Activated naive CD8-positive, alpha-beta T cell treated with anti-CD3 and anti-CD28 coated beads, Interleukin-2, amount 10 ng/mL, durations not matched to agents 7 days and 5 days (primary cell): ENCODE measurements around the gene FMNL3. TPM values are rescaled to one million over a fixed set of nuclear protein-coding genes. Genes with fewer than 3 reads are reported as not detected.
"Not testable (repeated sequence)": the region's sequence is repeated elsewhere in the genome, so short reads cannot be mapped to it uniquely, and the experiment has no call there.

Experiments
- ATAC-seq: fragments of 150-1000 bp; cut with Tn5 transposase; one replicate; pipeline ENCODE4 v1.10.0; 2021; ENCODE audit warnings: low read depth, moderate library complexity
- POLR2A ChIA-PET: fragments of 350-600 bp; sonication (Branson Sonifier 250); formaldehyde crosslinking; loops from one replicate; lab custom pipeline; 2021; ENCODE audit warnings: antibody characterized with exemption; lab: Charles Lee
- DNase-seq: peaks from one replicate; pipeline ENCODE4 v3.0.0; 2021
- H3K27ac Mint-ChIP-seq: one replicate; pipeline ENCODE4 v1.8.0; 2022; ENCODE audit warnings: mild to moderate bottlenecking, mixed read lengths
- H3K27me3 Mint-ChIP-seq: one replicate; pipeline ENCODE4 v1.8.0; 2022; ENCODE audit warnings: mild to moderate bottlenecking, moderate library complexity, mixed read lengths
- H3K36me3 Mint-ChIP-seq: one replicate; pipeline ENCODE4 v1.8.0; 2021; ENCODE audit warnings: mild to moderate bottlenecking, mixed read lengths
- H3K4me1 Mint-ChIP-seq: one replicate; pipeline ENCODE4 v1.8.0; 2021; ENCODE audit warnings: mixed read lengths
- H3K4me3 Mint-ChIP-seq: one replicate; pipeline ENCODE4 v1.8.0; 2022; ENCODE audit warnings: mild to moderate bottlenecking, moderate library complexity, mixed read lengths
- H3K9me3 Mint-ChIP-seq: one replicate; pipeline ENCODE4 v1.8.0; 2021; ENCODE audit warnings: mixed read lengths
- total RNA-seq, 2 experiments: library from RNA; stranded (reverse); gene quantifications; one replicate each; pipeline ENCODE4 v1.2.3, GENCODE V29; 2021

Gene FMNL3
- total RNA-seq, 2 experiments from 2014 or later, result 43.5 to 43.8 TPM

- H3K9me3 Mint-ChIP-seq, result no peaks in the 10 kb centered on the region
- peaks cover 21% of the 10 kb centered on the region for H3K4me1 Mint-ChIP-seq
- ATAC-seq (no peak), DNase-seq (no peak)
- POLR2A ChIA-PET, result no interaction called here
- H3K27ac Mint-ChIP-seq, result no peak overlapping the region
- no peak overlapping the region for H3K4me3 Mint-ChIP-seq
- H3K36me3 Mint-ChIP-seq, result no peaks in the 10 kb centered on the region
- H3K27me3 Mint-ChIP-seq, result peaks cover 4% of the 10 kb centered on the region
Observed at GRCh38 chr12:49626169-49626835, 80.9 kb downstream of the FMNL3 start.

- POLR2A ChIA-PET, result no interaction called here
- Mint-ChIP-seq H3K4me1 (peaks cover 23% of the 10 kb centered on the region), H3K4me3 (peak overlapping the region; percentile 35), H3K9me3 (no peaks in the 10 kb centered on the region), H3K27ac (no peak overlapping the region), H3K27me3 (peaks cover 15% of the 10 kb centered on the region), H3K36me3 (no peaks in the 10 kb centered on the region)
- DNase-seq (no peak), ATAC-seq (no peak)
Observed at GRCh38 chr12:49624921-49625577, 82.2 kb downstream of the FMNL3 start.

GRCh38 chr12:49623142-49623904, 83.9 kb downstream of the FMNL3 start, which contains the start of gene PRPF40B:
TSS of gene PRPF40B (plus strand) at chr12:49623561. CDS start at chr12:49623591, 30 bp downstream.
- DNase-seq (peak; percentile 92), ATAC-seq (peak; percentile 83)
- peaks cover 28% of the 10 kb centered on the region for H3K27me3 Mint-ChIP-seq
- H3K4me3 Mint-ChIP-seq, result peak within 1 kb of the TSS; percentile 85
- H3K4me1 Mint-ChIP-seq, result peaks cover 23% of the 10 kb centered on the region
- H3K9me3 Mint-ChIP-seq, result no peaks in the 10 kb centered on the region
- H3K27ac Mint-ChIP-seq, result peak within 1 kb of the TSS; percentile 82
- no peaks in the 10 kb centered on the region for H3K36me3 Mint-ChIP-seq
- POLR2A ChIA-PET, result interaction anchor here (0.6 to 3.2 kb wide), 21 partner anchors 15 to 492 kb away, joined by 3 to 18 read pairs (median 5); partner anchors contain the start of genes MCRS1, SPATS2, TMBIM6 and TUBA1B

- Mint-ChIP-seq H3K4me3 (peak overlapping the region; percentile 85), H3K36me3 (no peaks in the 10 kb centered on the region), H3K27me3 (peaks cover 32% of the 10 kb centered on the region), H3K9me3 (no peaks in the 10 kb centered on the region), H3K27ac (peak overlapping the region; percentile 82), H3K4me1 (peaks cover 23% of the 10 kb centered on the region)
- peak; percentile 50 for ATAC-seq
- POLR2A ChIA-PET, result interaction anchor here (0.6 to 3.2 kb wide), 26 partner anchors 11 to 1737 kb away, joined by 3 to 18 read pairs (median 4); partner anchors contain the start of genes MCRS1, SPATS2, TMBIM6 and TUBA1B
- peak; percentile 75 for DNase-seq
Observed at GRCh38 chr12:49622501-49623141, 84.6 kb downstream of the FMNL3 start.

GRCh38 chr12:49621651-49622500, 85.3 kb downstream of the FMNL3 start:
- Mint-ChIP-seq H3K27ac (peak overlapping the region; percentile 82), H3K27me3 (peaks cover 36% of the 10 kb centered on the region), H3K9me3 (no peaks in the 10 kb centered on the region), H3K4me3 (peak overlapping the region; percentile 85), H3K4me1 (peaks cover 23% of the 10 kb centered on the region), H3K36me3 (no peaks in the 10 kb centered on the region)
- POLR2A ChIA-PET, result interaction anchor here (0.5 to 3.2 kb wide), 14 partner anchors 11 to 1736 kb away, joined by 3 to 18 read pairs (median 4); partner anchors contain the start of genes MCRS1, SPATS2 and TMBIM6
- DNase-seq (peak; percentile 64), ATAC-seq (peak; percentile 40)

- Mint-ChIP-seq H3K4me3 (no peak overlapping the region), H3K27ac (no peak overlapping the region)
- POLR2A ChIA-PET, result interaction anchor here (0.7 to 0.9 kb wide), 5 partner anchors 15 to 261 kb away, joined by 3 to 4 read pairs (median 3); no protein-coding TSS in a partner anchor
Observed at GRCh38 chr12:49619286-49619685, 87.9 kb downstream of the FMNL3 start.

GRCh38 chr12:49618576-49618975, 88.6 kb downstream of the FMNL3 start:
- Mint-ChIP-seq H3K4me1 (peaks cover 20% of the 10 kb centered on the region), H3K27me3 (peaks cover 40% of the 10 kb centered on the region), H3K9me3 (no peaks in the 10 kb centered on the region), H3K27ac (no peak overlapping the region), H3K4me3 (no peak overlapping the region), H3K36me3 (peaks cover 2% of the 10 kb centered on the region)
- DNase-seq (no peak), ATAC-seq (no peak)
- POLR2A ChIA-PET, result interaction anchor here (0.9 to 1.6 kb wide), 3 partner anchors 51 to 53 kb away, joined by 3 to 5 read pairs (median 4); no protein-coding TSS in a partner anchor

More at GRCh38 chr12:49619286-49619685, 87.9 kb downstream of the FMNL3 start:
- ATAC-seq (no peak), DNase-seq (no peak)
- peaks cover 40% of the 10 kb centered on the region for H3K27me3 Mint-ChIP-seq
- H3K36me3 Mint-ChIP-seq, result peaks cover 2% of the 10 kb centered on the region
- H3K9me3 Mint-ChIP-seq, result no peaks in the 10 kb centered on the region
- peaks cover 26% of the 10 kb centered on the region for H3K4me1 Mint-ChIP-seq

GRCh38 chr12:49616533-49617219, 90.5 kb downstream of the FMNL3 start:
- ATAC-seq (no peak), DNase-seq (no peak)
- H3K27me3 Mint-ChIP-seq, result peaks cover 41% of the 10 kb centered on the region
- no peak overlapping the region for H3K27ac Mint-ChIP-seq
- peaks cover 13% of the 10 kb centered on the region for H3K4me1 Mint-ChIP-seq
- H3K9me3 Mint-ChIP-seq, result peaks cover 3% of the 10 kb centered on the region
- POLR2A ChIA-PET, result interaction anchor here (1.6 kb wide), 1 partner anchor 49 kb away, joined by 5 read pairs; no protein-coding TSS in a partner anchor
- no peak overlapping the region for H3K4me3 Mint-ChIP-seq
- peaks cover 4% of the 10 kb centered on the region for H3K36me3 Mint-ChIP-seq

GRCh38 chr12:49615725-49616124, 91.5 kb downstream of the FMNL3 start:
- peaks cover 7% of the 10 kb centered on the region for H3K4me1 Mint-ChIP-seq
- H3K27ac Mint-ChIP-seq, result no peak overlapping the region
- POLR2A ChIA-PET, result no interaction called here
- peaks cover 3% of the 10 kb centered on the region for H3K9me3 Mint-ChIP-seq
- H3K4me3 Mint-ChIP-seq, result no peak overlapping the region
- no peak for ATAC-seq
- peaks cover 32% of the 10 kb centered on the region for H3K27me3 Mint-ChIP-seq
- DNase-seq, result no peak
- peaks cover 4% of the 10 kb centered on the region for H3K36me3 Mint-ChIP-seq

- no peak for ATAC-seq
- Mint-ChIP-seq H3K9me3 (peaks cover 5% of the 10 kb centered on the region), H3K27ac (no peak overlapping the region), H3K36me3 (peaks cover 7% of the 10 kb centered on the region), H3K27me3 (peaks cover 11% of the 10 kb centered on the region), H3K4me3 (no peak overlapping the region), H3K4me1 (peaks cover 5% of the 10 kb centered on the region)
- POLR2A ChIA-PET, result interaction anchor here (0.7 kb wide), 1 partner anchor 269 kb away, joined by 3 read pairs; no protein-coding TSS in a partner anchor
- DNase-seq, result no peak
Observed at GRCh38 chr12:49612210-49612609, 95.0 kb downstream of the FMNL3 start.

- ATAC-seq, H3K27ac Mint-ChIP-seq, H3K36me3 Mint-ChIP-seq, H3K9me3 Mint-ChIP-seq, H3K4me1 Mint-ChIP-seq, H3K4me3 Mint-ChIP-seq, H3K27me3 Mint-ChIP-seq, DNase-seq: not testable (repeated sequence)
- POLR2A ChIA-PET, result interaction anchor here (0.5 to 0.7 kb wide), 3 partner anchors 12 to 376 kb away, joined by 3 to 5 read pairs (median 3); no protein-coding TSS in a partner anchor
Observed at GRCh38 chr12:49610785-49611184, 96.4 kb downstream of the FMNL3 start.
